SK-N-SH (cell line): Measurements from ENCODE around the gene TSHR. TPM values are rescaled to one million over a fixed set of nuclear protein-coding genes. Genes with fewer than 3 reads are reported as not detected.

Source experiments
- CTCF ChIA-PET: fragments of 300-600, 350-600 bp; formaldehyde crosslinking; extraction: SDS; loops from one replicate; lab custom pipeline; 2021; lab: Yijun Ruan, JAX
- POLR2A ChIA-PET: fragments of 350-600 bp; sonication (Branson Sonifier 250); formaldehyde crosslinking; extraction: SDS; loops from one replicate; lab custom pipeline; 2020; ENCODE audit warnings: antibody characterized with exemption, inconsistent platforms; lab: Yijun Ruan, JAX
- DNase-seq: peaks from one replicate; pipeline ENCODE4 v3.0.0; 2012
- H2AFZ ChIP-seq: fragments of 200-600 bp; sonication (generic); 2 replicates; pipeline ENCODE4 v1.8.1; 2016; ENCODE audit warnings: antibody characterized with exemption, mild to moderate bottlenecking, low read depth
- H3F3A ChIP-seq: fragments of 200-600 bp; sonication (generic); replicated peaks from 2 replicates; pipeline ENCODE3; 2016; ENCODE audit warnings: antibody characterized with exemption, mild to moderate bottlenecking; ENCODE audit not compliant: insufficient read depth
- H3K27ac ChIP-seq, 2 experiments: fragments of 200-500 bp in 1 of 2; fragments of 200-600 bp in 1 of 2; sonication (Bioruptor generic) in 1 of 2; sonication (generic), shearing (Covaris generic) in 1 of 2; 2 replicates each; pipeline versions ENCODE4 v1.5.1 to v1.6.1; 2014 to 2016; ENCODE audit warnings: low read depth in 2 of 2, inconsistent platforms in 1 of 2, low read length in 1 of 2, mild to moderate bottlenecking in 1 of 2, mixed read lengths in 1 of 2
- H3K27me3 ChIP-seq: fragments of 200-600 bp; sonication (generic), shearing (Covaris generic); 2 replicates; pipeline ENCODE4 v1.6.1; 2016; ENCODE audit warnings: mixed run types; ENCODE audit not compliant: insufficient read depth
- H3K36me3 ChIP-seq, 2 experiments: fragments of 200-500 bp in 1 of 2; fragments of 200-600 bp in 1 of 2; sonication (Bioruptor generic) in 1 of 2; sonication (generic) in 1 of 2; replicated peaks in 1 of 2; 2 replicates each; pipeline versions ENCODE3 to v1.5.1; 2014 to 2016; ENCODE audit warnings: low read length in 1 of 2, mild to moderate bottlenecking in 1 of 2; ENCODE audit not compliant: insufficient read depth in 2 of 2, control insufficient read depth in 1 of 2
- H3K4me1 ChIP-seq, 2 experiments: fragments of 200-500 bp in 1 of 2; fragments of 200-600 bp in 1 of 2; sonication (Bioruptor generic) in 1 of 2; sonication (generic), shearing (Covaris generic) in 1 of 2; 2 replicates each; pipeline versions ENCODE4 v1.5.1 to v1.6.1; 2014 to 2016; ENCODE audit warnings: low read depth in 1 of 2, low read length in 1 of 2, mixed run types in 1 of 2; ENCODE audit not compliant: insufficient read depth in 2 of 2, control insufficient read depth in 1 of 2
- H3K4me2 ChIP-seq: fragments of 200-600 bp; sonication (generic), shearing (Covaris generic); 2 replicates; pipeline ENCODE4 v1.6.1; 2017; ENCODE audit warnings: mixed run types
- H3K4me3 ChIP-seq, 2 experiments: fragments of 200-500 bp in 1 of 2; fragments of 200-600 bp in 1 of 2; sonication (Bioruptor generic) in 1 of 2; sonication (generic), shearing (Covaris generic) in 1 of 2; 2 replicates each; pipeline versions ENCODE4 v1.5.1 to v1.8.1; 2014 to 2016; ENCODE audit warnings: low read depth in 2 of 2, inconsistent platforms in 1 of 2, low read length in 1 of 2, mild to moderate bottlenecking in 1 of 2, mixed read lengths in 1 of 2, moderate library complexity in 1 of 2
- H3K79me2 ChIP-seq: fragments of 200-600 bp; sonication (generic); 2 replicates; pipeline ENCODE4 v1.8.1; 2017; ENCODE audit warnings: mild to moderate bottlenecking; ENCODE audit not compliant: insufficient read depth
- H3K9ac ChIP-seq: fragments of 200-600 bp; sonication (generic); 2 replicates; pipeline ENCODE4 v1.6.1; 2017; ENCODE audit warnings: mixed run types
- H3K9me2 ChIP-seq: fragments of 200-600 bp; sonication (generic); 2 replicates; pipeline ENCODE4 v1.6.1; 2017; ENCODE audit warnings: mixed run types
- H3K9me3 ChIP-seq: fragments of 200-600 bp; sonication (generic); 2 replicates; pipeline ENCODE4 v1.6.1; 2017; ENCODE audit warnings: mixed run types, mild to moderate bottlenecking, moderate library complexity
- H4K20me1 ChIP-seq: fragments of 200-600 bp; sonication (generic); 2 replicates; pipeline ENCODE4 v1.6.1; 2017; ENCODE audit warnings: mild to moderate bottlenecking, mixed run types; ENCODE audit not compliant: insufficient read depth
- CTCF ChIP-seq: fragments of 200-600 bp; sonication (generic); IDR thresholded peaks from 2 replicates; pipeline ENCODE4 v1.6.1; 2017; ENCODE audit warnings: antibody characterized with exemption, mild to moderate bottlenecking, moderate library complexity
- ELF1 ChIP-seq: IDR thresholded peaks from 2 replicates; pipeline ENCODE4 v1.4.0; 2012
- FOXJ3 ChIP-seq: sonication (generic); formaldehyde crosslinking; IDR thresholded peaks from 2 replicates; pipeline ENCODE4 v1.5.1; 2020; ENCODE audit warnings: mild to moderate bottlenecking, missing genetic modification reagents
- FOXM1 ChIP-seq: IDR thresholded peaks from 2 replicates; pipeline ENCODE4 v1.4.0; 2012; ENCODE audit warnings: low read depth, mild to moderate bottlenecking
- JUND ChIP-seq: IDR thresholded peaks from 2 replicates; pipeline ENCODE4 v1.4.0; 2012
- MAX ChIP-seq: IDR thresholded peaks from 2 replicates; pipeline ENCODE4 v1.4.0; 2012; ENCODE audit warnings: low read depth
- MXI1 ChIP-seq: IDR thresholded peaks from 2 replicates; pipeline ENCODE4 v1.6.1; 2012; ENCODE audit warnings: mild to moderate bottlenecking, low read depth, low read length, improper control_type of control experiment
- NFIC ChIP-seq: IDR thresholded peaks from 2 replicates; pipeline ENCODE4 v1.4.0; 2012; ENCODE audit warnings: borderline replicate concordance
- NRF1 ChIP-seq: IDR thresholded peaks from 2 replicates; pipeline ENCODE4 v1.6.1; 2012; ENCODE audit warnings: low read depth, mild to moderate bottlenecking, low read length
- PBX3 ChIP-seq: IDR thresholded peaks from 2 replicates; pipeline ENCODE4; 2012
- POLR2AphosphoS5 ChIP-seq: IDR thresholded peaks from 2 replicates; pipeline ENCODE4 v1.6.1; 2012; ENCODE audit warnings: low read depth, low read length
- RCOR1 ChIP-seq: fragments of 150-350 bp; IDR thresholded peaks from 2 replicates; pipeline ENCODE4 v1.6.1; 2017; ENCODE audit warnings: antibody characterized with exemption, low read length
- RXRA ChIP-seq: IDR thresholded peaks from 2 replicates; pipeline ENCODE4 v1.4.0; 2012; ENCODE audit warnings: low read depth, mild to moderate bottlenecking, borderline replicate concordance
- SIN3A ChIP-seq: IDR thresholded peaks from 2 replicates; pipeline ENCODE4 v1.6.1; 2012; ENCODE audit warnings: low read depth, mild to moderate bottlenecking, low read length, moderate library complexity, borderline replicate concordance
- SMC3 ChIP-seq: IDR thresholded peaks from 2 replicates; pipeline ENCODE4 v1.6.1; 2012; ENCODE audit warnings: low read depth, low read length, improper control_type of control experiment
- TAF1 ChIP-seq: IDR thresholded peaks from 2 replicates; pipeline ENCODE4 v1.6.1; 2012; ENCODE audit warnings: low read depth, mild to moderate bottlenecking, low read length, moderate library complexity, borderline replicate concordance
- TCF12 ChIP-seq: IDR thresholded peaks from 2 replicates; pipeline ENCODE4 v1.4.0; 2012
- USF1 ChIP-seq: IDR thresholded peaks from 2 replicates; pipeline ENCODE4 v1.4.0; 2012; ENCODE audit warnings: low read depth, borderline replicate concordance
- WGBS: methylation state at CpG from one replicate; pipeline ENCODE4 v1.1.6; 2017; ENCODE audit warnings: low lambda C conversion rate; 5-methylcytosine and 5-hydroxymethylcytosine counted together
- polyA plus RNA-seq, 3 experiments: library from polyadenylated mRNA; depleted of rRNA; stranded (reverse); fragments of >200 nt; gene quantifications; 2 replicates each; pipeline ENCODE4 v1.2.3, GENCODE V29; 2012

Gene TSHR
- polyA plus RNA-seq, 1 of the 3 experiments (the other 2 are of a cell fraction) = not detected

GRCh38 chr14:81147140-81147897 lies 191.9 kb downstream of the TSHR start:
- no peaks in the 10 kb centered on the region for H3K9me3 ChIP-seq
- H3K9me2 ChIP-seq = no peaks in the 10 kb centered on the region
- no peak overlapping the region for H3K27ac ChIP-seq
- H3K4me1 ChIP-seq = no peaks in the 10 kb centered on the region
- no peaks in the 10 kb centered on the region for H3K36me3 ChIP-seq
- ChIA-PET POLR2A (no interaction called here), CTCF (interaction anchor here (0.6 to 3.7 kb wide), 2 partner anchors 23 to 53 kb away, joined by 3 to 11 read pairs; no protein-coding TSS in a partner anchor)
- H4K20me1 ChIP-seq = no peaks in the 10 kb centered on the region
- H2AFZ ChIP-seq = no peak overlapping the region
- WGBS = 18% methylated on average over 2 of the region's 2 CpGs
- no peak overlapping the region for H3K4me2 ChIP-seq
- H3F3A ChIP-seq = no peaks in the 10 kb centered on the region
- H3K27me3 ChIP-seq = no peaks in the 10 kb centered on the region
- H3K9ac ChIP-seq = no peak overlapping the region
- no peak for DNase-seq
- H3K79me2 ChIP-seq = no peaks in the 10 kb centered on the region
- no peak for TF ChIP-seq FOXM1
- TF ChIP-seq MXI1 = no peak
- TF ChIP-seq NRF1 = no peak
- no peak for TF ChIP-seq USF1
- TF ChIP-seq NFIC = no peak
- TF ChIP-seq RCOR1 = no peak
- no peak for TF ChIP-seq SIN3A
- no peak for TF ChIP-seq ELF1
- no peak for TF ChIP-seq MAX
- no peak for TF ChIP-seq FOXJ3
- TF ChIP-seq CTCF = no peak
- no peak for TF ChIP-seq JUND
- TF ChIP-seq TCF12 = no peak
- no peak for TF ChIP-seq POLR2AphosphoS5
- H3K4me3 ChIP-seq = no peak overlapping the region

- Histone ChIP-seq H3K9me3 (no peaks in the 10 kb centered on the region), H3K4me3 (no peak overlapping the region), H3K27me3 (no peaks in the 10 kb centered on the region), H3K27ac (no peak overlapping the region), H3K9me2 (no peaks in the 10 kb centered on the region), H3K4me1 (no peaks in the 10 kb centered on the region), H3K36me3 (no peaks in the 10 kb centered on the region), H3K9ac (no peak overlapping the region), H3K4me2 (no peak overlapping the region), H2AFZ (no peak overlapping the region), H3K79me2 (no peaks in the 10 kb centered on the region), H4K20me1 (no peaks in the 10 kb centered on the region), H3F3A (no peaks in the 10 kb centered on the region)
- TF ChIP-seq ELF1 (no peak), TAF1 (no peak), PBX3 (no peak), POLR2AphosphoS5 (no peak), RXRA (no peak), SMC3 (no peak)
- ChIA-PET CTCF (interaction anchor here (0.9 to 1.3 kb wide), 2 partner anchors 23 to 161 kb away, joined by 3 read pairs; no protein-coding TSS in a partner anchor), POLR2A (no interaction called here)
- WGBS = 51% methylated on average over 4 of the region's 4 CpGs
- no peak for DNase-seq
Measured at GRCh38 chr14:81148635-81149034, 193.2 kb downstream of the TSHR start.
